Panc1 (cell line): ENCODE measurements around the gene S1PR1.

ENCODE experiments used
- POLR2AphosphoS5 ChIP-seq: IDR thresholded peaks from 2 replicates; pipeline ENCODE4 v1.6.1; 2012; ENCODE audit warnings: mild to moderate bottlenecking, low read depth, low read length, moderate library complexity
- SIN3A ChIP-seq: IDR thresholded peaks from 2 replicates; pipeline ENCODE4 v1.6.1; 2012; ENCODE audit warnings: low read depth, mild to moderate bottlenecking, low read length, moderate library complexity, borderline replicate concordance; ENCODE audit not compliant: insufficient read depth
- TCF7L2 ChIP-seq: IDR thresholded peaks from 2 replicates; pipeline ENCODE4 v1.6.1; 2011; ENCODE audit warnings: mild to moderate bottlenecking, low read depth, low read length, inconsistent platforms

- TF ChIP-seq POLR2AphosphoS5 (no peak), SIN3A (no peak), TCF7L2 (no peak)
Measured at GRCh38 chr1:101203820-101204540, 32.8 kb upstream of the S1PR1 start.
